ENCODE results near the gene PLPP7.

The PLPP7 gene

GRCh38 chr9:131276891-131277286, 12.6 kb upstream of the PLPP7 start:
- H3K27ac ChIP-seq (ENCODE audit: low read depth, low read length) = no peak overlapping the region
- peaks cover 10% of the 10 kb centered on the region; the same call in 1 of the 2 replicates for H3K4me1 ChIP-seq (ENCODE audit: control insufficient read depth, insufficient read depth, low read length)
- no peaks in the 10 kb centered on the region for H3K36me3 ChIP-seq (ENCODE audit: control insufficient read depth, insufficient read depth, low read length)
- H3K9ac ChIP-seq (ENCODE audit: low read depth, low read length) = no peak overlapping the region
- H3K4me3 ChIP-seq (ENCODE audit: low read depth, low read length) = peak overlapping the region; percentile 63
- peaks cover 22% of the 10 kb centered on the region for H3K27me3 ChIP-seq (ENCODE audit: control insufficient read depth, insufficient read depth, low read length)
- no peaks in the 10 kb centered on the region for H3K9me3 ChIP-seq (ENCODE audit: control insufficient read depth, insufficient read depth, low read length)

GRCh38 chr9:131277287-131277909, 12.1 kb upstream of the PLPP7 start:
- peaks cover 10% of the 10 kb centered on the region; the same call in 1 of the 2 replicates for H3K4me1 ChIP-seq (ENCODE audit: control insufficient read depth, insufficient read depth, low read length)
- H3K9ac ChIP-seq (ENCODE audit: low read depth, low read length) = no peak overlapping the region
- no peaks in the 10 kb centered on the region for H3K36me3 ChIP-seq (ENCODE audit: control insufficient read depth, insufficient read depth, low read length)
- no peaks in the 10 kb centered on the region for H3K9me3 ChIP-seq (ENCODE audit: control insufficient read depth, insufficient read depth, low read length)
- H3K4me3 ChIP-seq (ENCODE audit: low read depth, low read length) = peak overlapping the region; percentile 63
- H3K27me3 ChIP-seq (ENCODE audit: control insufficient read depth, insufficient read depth, low read length) = peaks cover 27% of the 10 kb centered on the region
- no peak overlapping the region for H3K27ac ChIP-seq (ENCODE audit: low read depth, low read length)

DNA sequence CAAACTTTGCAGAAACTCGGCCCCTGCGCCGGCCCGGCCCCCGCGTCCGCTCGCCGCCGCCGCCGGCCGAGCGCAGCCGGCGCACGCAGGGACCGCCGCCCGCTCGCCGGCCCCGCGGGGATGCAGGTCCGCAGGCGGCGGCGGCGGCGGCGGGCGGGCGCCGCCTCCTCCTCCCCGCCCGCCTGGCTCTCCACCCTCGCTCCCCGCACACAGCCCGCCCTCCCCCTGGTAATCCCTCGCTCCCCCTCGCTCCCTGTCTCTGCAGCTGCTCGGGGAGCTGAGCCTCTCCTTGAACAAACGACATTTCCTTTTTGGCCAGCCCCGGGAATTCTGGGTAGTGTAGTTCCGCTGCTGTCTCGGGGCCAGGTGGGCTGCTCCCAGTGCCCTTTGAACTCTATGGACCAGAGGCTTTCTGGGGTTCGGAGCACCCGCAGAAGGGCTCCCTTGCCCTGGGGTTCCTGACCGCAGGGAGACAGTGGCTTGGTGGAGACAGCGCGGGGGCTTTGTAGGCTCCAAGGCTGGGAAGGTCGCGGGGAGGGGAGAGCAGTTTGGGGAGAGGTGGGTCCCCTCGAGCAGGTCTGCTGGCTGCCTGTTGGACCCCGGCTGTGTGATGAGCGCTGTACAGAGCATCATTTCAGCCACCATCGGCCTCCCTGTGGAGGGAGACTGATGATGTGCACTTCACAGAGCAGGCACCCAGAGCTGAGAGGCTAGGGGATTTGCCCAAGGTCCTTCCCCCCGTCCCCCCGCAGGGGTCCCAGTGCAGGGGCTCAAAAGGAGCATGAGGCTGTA, 11.4 kb upstream of the PLPP7 start:
- H3K4me3 ChIP-seq (ENCODE audit: low read depth, low read length) = peak overlapping the region; percentile 63; the same call in 1 of the 2 replicates
- no peaks in the 10 kb centered on the region for H3K9me3 ChIP-seq (ENCODE audit: control insufficient read depth, insufficient read depth, low read length)
- no peaks in the 10 kb centered on the region for H3K36me3 ChIP-seq (ENCODE audit: control insufficient read depth, insufficient read depth, low read length)
- H3K27ac ChIP-seq (ENCODE audit: low read depth, low read length) = no peak overlapping the region
- H3K4me1 ChIP-seq (ENCODE audit: control insufficient read depth, insufficient read depth, low read length) = peaks cover 10% of the 10 kb centered on the region; the same call in 1 of the 2 replicates
- peaks cover 28% of the 10 kb centered on the region for H3K27me3 ChIP-seq (ENCODE audit: control insufficient read depth, insufficient read depth, low read length)
- no peak overlapping the region for H3K9ac ChIP-seq (ENCODE audit: low read depth, low read length)

DNA sequence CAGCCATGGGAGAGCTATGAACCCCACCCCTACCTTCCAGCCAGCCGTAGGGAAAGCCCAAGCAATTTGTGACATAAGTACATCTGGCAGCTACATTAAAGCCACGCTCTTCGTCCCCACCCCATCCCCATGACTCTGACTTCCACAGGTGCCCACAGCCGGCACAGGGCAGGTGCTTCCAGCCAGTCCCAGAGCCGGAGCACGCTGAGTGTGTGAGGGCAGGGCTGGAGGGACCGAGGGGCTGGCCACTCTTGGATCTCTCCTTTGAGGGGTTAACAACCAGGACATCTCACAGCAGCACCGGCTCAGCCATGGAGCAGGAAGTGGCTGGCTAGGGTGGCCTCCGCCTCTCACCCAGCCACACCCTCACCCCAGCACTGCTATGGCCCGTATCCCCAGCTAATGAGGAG, 10.8 kb upstream of the PLPP7 start:
- Histone ChIP-seq H3K4me1 (ENCODE audit: control insufficient read depth, insufficient read depth, low read length) (peaks cover 10% of the 10 kb centered on the region; the same call in 1 of the 2 replicates), H3K9me3 (ENCODE audit: control insufficient read depth, insufficient read depth, low read length) (no peaks in the 10 kb centered on the region), H3K27ac (ENCODE audit: low read depth, low read length) (no peak overlapping the region), H3K36me3 (ENCODE audit: control insufficient read depth, insufficient read depth, low read length) (no peaks in the 10 kb centered on the region), H3K9ac (ENCODE audit: low read depth, low read length) (no peak overlapping the region), H3K27me3 (ENCODE audit: control insufficient read depth, insufficient read depth, low read length) (peaks cover 32% of the 10 kb centered on the region), H3K4me3 (ENCODE audit: low read depth, low read length) (no peak overlapping the region)

DNA sequence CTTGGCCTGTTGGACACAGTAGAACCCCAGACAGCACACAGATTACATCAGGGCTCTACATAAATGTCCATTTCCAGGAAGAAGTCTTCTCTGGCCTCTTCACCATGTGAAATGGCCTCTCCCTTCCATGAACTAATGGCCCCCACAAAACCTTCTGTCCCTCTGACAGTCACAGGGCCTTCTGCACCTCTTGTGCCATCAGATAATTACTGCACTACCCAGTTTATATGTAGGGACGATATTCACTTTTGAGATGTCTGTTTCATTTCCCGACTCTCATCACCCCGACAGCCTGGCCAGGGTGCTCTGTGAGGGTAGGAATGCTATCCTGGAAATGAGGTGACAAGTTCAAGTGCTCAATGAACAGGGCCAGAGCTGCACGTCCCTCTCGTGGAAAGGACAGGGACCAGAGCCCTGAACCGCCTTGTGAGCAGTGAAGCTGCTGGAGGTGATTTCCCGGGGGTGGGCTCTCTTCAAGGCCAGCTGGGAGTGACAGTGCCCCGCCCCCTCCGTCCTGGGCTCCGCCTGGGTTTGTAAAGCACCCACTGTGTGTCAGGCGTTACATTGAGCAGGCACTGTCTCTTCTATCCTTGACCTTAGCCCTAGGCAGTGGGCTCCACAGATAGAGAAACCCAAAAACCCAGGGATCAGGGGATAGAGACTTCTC, 10.2 kb upstream of the PLPP7 start:
- Histone ChIP-seq H3K9me3 (ENCODE audit: control insufficient read depth, insufficient read depth, low read length) (no peaks in the 10 kb centered on the region), H3K27me3 (ENCODE audit: control insufficient read depth, insufficient read depth, low read length) (peaks cover 32% of the 10 kb centered on the region), H3K27ac (ENCODE audit: low read depth, low read length) (no peak overlapping the region), H3K4me1 (ENCODE audit: control insufficient read depth, insufficient read depth, low read length) (peaks cover 5% of the 10 kb centered on the region; the same call in 1 of the 2 replicates), H3K9ac (ENCODE audit: low read depth, low read length) (no peak overlapping the region), H3K4me3 (ENCODE audit: low read depth, low read length) (no peak overlapping the region), H3K36me3 (ENCODE audit: control insufficient read depth, insufficient read depth, low read length) (no peaks in the 10 kb centered on the region)

DNA sequence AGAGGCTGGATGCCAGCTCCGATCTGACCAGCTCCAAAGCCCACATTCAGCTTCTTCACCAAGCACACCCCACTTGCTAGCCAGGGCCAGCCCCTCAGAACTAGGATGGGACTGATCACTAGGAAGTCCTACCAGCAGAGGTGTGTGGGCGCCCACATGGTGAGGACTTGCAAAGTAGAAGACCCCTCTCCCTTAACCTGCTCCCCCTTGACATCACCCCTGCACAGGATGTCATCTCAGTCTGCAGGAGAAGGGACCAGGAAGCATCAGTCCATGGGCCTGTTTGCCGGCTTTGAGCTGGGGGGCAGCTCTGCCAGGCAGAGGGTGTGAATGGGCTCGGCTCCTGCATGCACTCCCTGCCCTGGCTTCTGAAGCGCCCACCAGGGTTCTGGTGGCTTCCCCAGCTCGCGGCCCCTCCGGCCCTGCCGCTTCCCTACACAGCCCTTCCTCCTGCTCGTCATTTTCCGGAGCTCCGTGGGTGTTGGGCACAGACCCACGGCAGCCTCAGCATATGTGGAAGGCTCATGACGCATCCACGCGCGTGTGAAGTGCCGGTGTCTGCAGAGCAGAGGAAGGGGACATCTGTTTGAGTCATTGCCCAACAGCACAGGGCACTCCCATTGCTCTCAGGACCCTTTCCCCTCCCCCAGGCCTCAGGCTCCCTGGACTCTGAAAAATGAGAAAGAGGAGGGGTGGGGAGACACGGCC, 9.5 kb upstream of the PLPP7 start:
- H3K27ac ChIP-seq (ENCODE audit: low read depth, low read length) = no peak overlapping the region

DNA sequence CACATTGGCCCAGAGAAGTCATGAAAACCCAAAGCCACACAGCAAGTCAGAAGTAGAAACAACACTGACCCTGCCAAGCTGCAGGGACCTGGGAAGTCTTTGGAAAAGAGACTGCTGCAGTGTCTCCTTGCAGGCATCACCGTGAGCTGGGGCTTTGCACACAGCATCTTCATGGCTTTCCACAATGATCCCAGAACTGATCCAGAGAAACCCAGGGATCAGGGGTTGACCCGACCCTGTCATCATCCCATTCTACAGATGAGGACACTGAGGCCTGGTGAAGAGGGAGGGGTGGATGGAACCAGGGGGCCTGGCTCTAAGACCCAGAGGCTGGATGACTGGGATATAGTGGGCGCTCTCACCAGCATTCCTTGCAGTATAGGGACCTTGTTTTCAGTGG, 8.9 kb upstream of the PLPP7 start:
- no peak overlapping the region for H3K9ac ChIP-seq (ENCODE audit: low read depth, low read length)
- H3K27ac ChIP-seq (ENCODE audit: low read depth, low read length) = no peak overlapping the region
- H3K36me3 ChIP-seq (ENCODE audit: control insufficient read depth, insufficient read depth, low read length) = no peaks in the 10 kb centered on the region
- peaks cover 3% of the 10 kb centered on the region; the same call in 1 of the 2 replicates for H3K4me1 ChIP-seq (ENCODE audit: control insufficient read depth, insufficient read depth, low read length)
- H3K4me3 ChIP-seq (ENCODE audit: low read depth, low read length) = no peak overlapping the region
- H3K9me3 ChIP-seq (ENCODE audit: control insufficient read depth, insufficient read depth, low read length) = no peaks in the 10 kb centered on the region
- H3K27me3 ChIP-seq (ENCODE audit: control insufficient read depth, insufficient read depth, low read length) = peaks cover 27% of the 10 kb centered on the region

More for the DNA sequence above, 9.5 kb upstream of the PLPP7 start:
- no peaks in the 10 kb centered on the region for H3K9me3 ChIP-seq (ENCODE audit: control insufficient read depth, insufficient read depth, low read length)
- H3K27me3 ChIP-seq (ENCODE audit: control insufficient read depth, insufficient read depth, low read length) = peaks cover 32% of the 10 kb centered on the region
- H3K4me3 ChIP-seq (ENCODE audit: low read depth, low read length) = no peak overlapping the region
- peaks cover 5% of the 10 kb centered on the region; the same call in 1 of the 2 replicates for H3K4me1 ChIP-seq (ENCODE audit: control insufficient read depth, insufficient read depth, low read length)
- no peak overlapping the region for H3K9ac ChIP-seq (ENCODE audit: low read depth, low read length)
- H3K36me3 ChIP-seq (ENCODE audit: control insufficient read depth, insufficient read depth, low read length) = no peaks in the 10 kb centered on the region

DNA sequence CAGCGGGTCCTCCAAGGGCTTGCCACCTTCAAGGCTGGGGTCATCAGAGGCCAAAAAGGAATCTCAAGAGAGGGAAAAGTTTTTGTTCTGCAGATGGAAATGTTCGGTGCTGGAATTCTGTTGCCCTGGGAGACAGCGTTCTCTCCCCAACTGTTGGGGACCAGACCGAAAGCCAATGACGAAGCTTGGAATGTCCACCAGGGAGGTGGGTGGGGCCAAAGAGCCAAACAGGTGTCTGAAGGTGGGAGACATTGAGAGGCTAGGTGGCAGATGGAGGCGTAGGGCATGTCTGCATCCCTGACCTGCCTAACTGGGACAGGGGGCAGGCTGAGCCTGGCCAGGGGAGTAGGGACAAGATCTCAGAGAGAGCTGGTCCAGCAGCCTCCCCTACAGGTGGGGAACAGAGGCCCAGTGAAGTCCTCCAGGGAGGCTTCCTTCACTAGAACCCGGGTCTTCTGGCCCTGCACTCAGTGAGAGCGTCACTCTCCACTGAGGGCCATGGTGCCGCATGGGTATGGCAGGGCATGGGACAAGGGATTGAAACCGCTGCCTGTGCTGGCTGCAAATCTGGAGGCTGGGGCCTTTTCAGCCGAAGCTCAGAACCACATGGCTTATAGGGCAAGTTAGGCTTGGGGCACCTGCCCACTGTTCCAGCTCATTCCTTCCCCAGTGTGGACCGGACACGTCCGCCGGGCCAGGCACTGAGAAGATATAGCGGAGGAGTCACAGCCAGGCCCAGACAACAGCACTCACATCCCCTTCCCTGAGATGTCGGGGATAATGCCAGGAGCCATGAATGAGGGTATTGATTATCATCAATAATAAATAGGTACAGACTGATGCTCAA, 8.2 kb upstream of the PLPP7 start:
- Histone ChIP-seq H3K36me3 (ENCODE audit: control insufficient read depth, insufficient read depth, low read length) (no peaks in the 10 kb centered on the region), H3K27me3 (ENCODE audit: control insufficient read depth, insufficient read depth, low read length) (peaks cover 20% of the 10 kb centered on the region), H3K9me3 (ENCODE audit: control insufficient read depth, insufficient read depth, low read length) (no peaks in the 10 kb centered on the region), H3K9ac (ENCODE audit: low read depth, low read length) (no peak overlapping the region), H3K4me1 (ENCODE audit: control insufficient read depth, insufficient read depth, low read length) (no peaks in the 10 kb centered on the region), H3K4me3 (ENCODE audit: low read depth, low read length) (no peak overlapping the region), H3K27ac (ENCODE audit: low read depth, low read length) (no peak overlapping the region)

DNA sequence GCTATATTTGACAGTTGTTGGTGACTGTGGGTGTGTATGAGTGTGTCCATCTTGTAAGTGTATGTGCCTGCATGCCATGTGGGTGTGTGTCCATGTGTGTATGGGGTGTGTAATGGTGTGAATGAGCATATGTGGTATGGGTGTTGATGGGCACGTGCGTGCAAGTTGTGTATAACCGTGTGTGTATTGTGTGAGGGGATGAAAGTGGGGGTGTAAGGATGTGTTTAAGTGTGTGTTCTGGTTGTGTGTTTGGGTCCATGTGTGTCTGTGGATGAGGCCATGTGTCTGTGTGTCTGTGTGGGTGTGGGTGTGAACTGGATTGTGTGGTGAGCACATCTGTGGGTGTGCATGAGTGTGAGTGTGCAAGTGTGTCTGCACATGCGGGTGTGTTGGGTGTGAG, 7.3 kb upstream of the PLPP7 start:
- peaks cover 17% of the 10 kb centered on the region for H3K27me3 ChIP-seq (ENCODE audit: control insufficient read depth, insufficient read depth, low read length)
- H3K4me3 ChIP-seq (ENCODE audit: low read depth, low read length) = no peak overlapping the region
- H3K9ac ChIP-seq (ENCODE audit: low read depth, low read length) = no peak overlapping the region
- no peaks in the 10 kb centered on the region for H3K36me3 ChIP-seq (ENCODE audit: control insufficient read depth, insufficient read depth, low read length)
- no peaks in the 10 kb centered on the region for H3K9me3 ChIP-seq (ENCODE audit: control insufficient read depth, insufficient read depth, low read length)
- H3K4me1 ChIP-seq (ENCODE audit: control insufficient read depth, insufficient read depth, low read length) = no peaks in the 10 kb centered on the region
- H3K27ac ChIP-seq (ENCODE audit: low read depth, low read length) = no peak overlapping the region
